GM19328 (cell line): ENCODE results near the gene HSD3B7.
"Not testable (repeated sequence)": the region's sequence is repeated elsewhere in the genome, so short reads cannot be mapped to it uniquely, and the experiment has no call there.

Experiments
- ATAC-seq: cut with Tn5 transposase; IDR thresholded peaks from one replicate; pipeline ENCODE4 v1.9.1; 2021; ENCODE audit warnings: mild to moderate bottlenecking, moderate library complexity; ENCODE audit not compliant: unreplicated experiment

HSD3B7 gene

DNA sequence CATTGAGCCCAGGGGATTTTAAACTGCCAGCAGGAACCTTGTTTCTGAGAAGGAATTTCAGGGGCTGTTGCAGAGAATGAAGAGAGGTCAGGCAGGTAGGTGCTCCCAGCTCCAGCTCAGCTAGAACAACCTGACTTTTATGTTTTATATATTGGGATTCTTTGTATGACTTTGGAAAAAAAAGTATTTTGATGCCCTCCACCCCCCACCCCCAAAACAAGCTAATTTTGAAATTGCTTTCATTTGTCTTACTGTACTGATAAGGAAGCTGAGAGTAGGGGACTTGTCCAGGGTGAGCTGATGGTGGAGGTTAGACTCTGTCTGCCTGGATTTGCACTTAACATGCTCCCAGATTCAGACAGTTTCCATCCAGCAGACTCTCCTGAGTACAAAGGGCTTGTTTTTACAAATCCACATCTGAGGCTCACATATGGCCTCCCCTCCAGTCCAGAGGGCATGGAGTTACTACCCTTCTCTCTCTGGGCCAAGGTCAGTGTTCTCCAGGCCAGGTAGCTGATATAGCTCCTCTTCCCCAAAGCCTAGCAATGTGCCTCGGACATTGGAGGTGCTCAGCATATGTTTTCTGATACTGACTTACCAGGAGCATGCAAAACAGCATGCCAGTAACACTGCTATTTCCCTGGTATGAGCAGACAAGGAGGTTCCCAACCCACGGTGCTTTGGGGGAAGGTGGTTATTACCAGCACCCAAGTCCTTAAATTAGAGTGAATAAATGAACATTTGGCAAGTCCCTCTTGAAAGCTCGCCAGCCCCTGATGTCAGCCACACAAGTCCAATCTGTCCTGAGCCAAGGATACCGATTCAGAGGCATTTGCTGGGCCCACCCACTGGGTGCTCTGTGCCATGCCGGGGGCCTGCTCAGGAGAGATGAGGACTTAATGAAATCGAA, 14.1 kb downstream of the HSD3B7 start:
- no peak for ATAC-seq

GRCh38 chr16:31000671-31001382, 15.8 kb downstream of the HSD3B7 start:
- ATAC-seq = no peak

DNA sequence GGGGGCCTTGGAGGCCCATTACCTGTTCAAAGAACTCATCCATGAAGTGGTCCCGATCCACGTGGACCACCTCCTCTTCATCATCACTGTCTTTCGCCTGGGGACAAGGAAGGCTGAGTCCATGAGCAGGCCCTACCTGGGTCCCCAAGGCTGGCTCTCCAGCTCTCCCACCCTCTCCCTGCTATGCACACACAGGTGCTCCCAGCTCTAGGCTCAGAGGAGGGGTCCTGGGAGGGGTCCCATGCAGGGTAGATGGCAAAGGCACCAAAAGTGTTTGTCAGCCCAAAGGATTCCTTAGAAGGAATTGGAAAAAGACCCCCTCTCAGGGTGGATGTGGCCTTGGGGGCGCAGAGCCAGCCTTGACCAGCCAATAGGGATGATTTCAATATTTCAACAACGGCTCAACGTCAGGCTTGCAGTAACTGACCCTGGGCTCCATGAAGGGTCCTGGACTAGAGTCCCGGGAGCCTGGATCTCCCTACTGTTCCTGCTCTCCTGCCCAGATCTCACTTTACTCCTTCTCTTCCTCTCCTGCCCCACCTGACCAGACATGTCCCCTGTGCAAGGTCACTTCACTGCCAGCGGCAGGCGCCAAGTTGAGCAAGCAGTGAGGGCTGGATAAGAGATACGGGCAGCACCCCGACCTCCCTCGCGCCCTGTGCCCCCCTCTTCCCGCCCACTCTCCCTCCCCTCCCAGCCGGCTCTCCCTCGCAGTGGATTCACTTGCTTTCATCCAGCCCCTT, 16.7 kb downstream of the HSD3B7 start:
- no peak for ATAC-seq

DNA sequence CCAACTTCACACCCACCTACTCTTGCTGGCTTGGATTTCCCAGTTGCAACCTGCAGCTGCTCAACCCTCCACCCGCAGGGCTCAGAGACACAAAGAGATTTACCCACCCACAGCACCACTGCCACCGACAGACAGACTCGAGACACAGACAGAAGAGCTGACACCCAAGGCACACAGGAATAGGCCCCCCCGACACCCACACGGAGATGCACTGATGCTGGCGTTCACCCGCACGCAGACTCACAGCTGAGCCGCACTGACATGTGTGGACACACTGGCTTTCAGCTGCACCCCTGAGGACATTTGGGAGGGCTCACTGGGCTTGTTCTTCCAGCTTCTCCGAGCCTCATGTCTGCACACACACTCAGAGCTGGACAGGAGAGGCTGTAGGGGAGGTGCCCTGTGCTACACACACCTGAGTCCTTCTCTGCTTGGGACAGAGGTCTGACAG, 17.3 kb downstream of the HSD3B7 start:
- no peak for ATAC-seq

- no peak for ATAC-seq
Observed at GRCh38 chr16:31002862-31003341, 17.9 kb downstream of the HSD3B7 start.

DNA sequence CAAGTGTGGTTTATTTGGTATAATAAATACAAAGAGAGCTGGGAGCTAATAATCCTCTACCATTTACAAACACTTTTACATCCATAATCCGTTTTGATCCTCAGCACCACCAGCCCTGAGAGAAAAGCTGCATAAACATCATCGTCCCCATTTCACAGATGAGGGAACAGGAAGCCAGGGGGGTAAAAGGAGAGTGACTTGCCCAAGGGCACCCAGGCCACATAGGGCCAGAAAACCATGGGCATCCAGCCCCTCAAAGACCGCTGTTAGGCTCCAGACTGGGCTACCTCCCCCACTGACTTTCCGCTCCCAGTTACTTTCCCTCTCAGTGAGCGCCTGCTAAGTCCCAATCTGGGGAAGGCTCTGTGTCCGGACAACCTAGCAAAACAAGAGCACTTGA, 18.7 kb downstream of the HSD3B7 start:
- no peak for ATAC-seq

GRCh38 chr16:31004658-31005057, 19.7 kb downstream of the HSD3B7 start:
- no peak for ATAC-seq

GRCh38 chr16:31005350-31006085, 20.5 kb downstream of the HSD3B7 start:
- no peak for ATAC-seq

- no peak for ATAC-seq
Observed at GRCh38 chr16:31006086-31006385, 21.0 kb downstream of the HSD3B7 start.

DNA sequence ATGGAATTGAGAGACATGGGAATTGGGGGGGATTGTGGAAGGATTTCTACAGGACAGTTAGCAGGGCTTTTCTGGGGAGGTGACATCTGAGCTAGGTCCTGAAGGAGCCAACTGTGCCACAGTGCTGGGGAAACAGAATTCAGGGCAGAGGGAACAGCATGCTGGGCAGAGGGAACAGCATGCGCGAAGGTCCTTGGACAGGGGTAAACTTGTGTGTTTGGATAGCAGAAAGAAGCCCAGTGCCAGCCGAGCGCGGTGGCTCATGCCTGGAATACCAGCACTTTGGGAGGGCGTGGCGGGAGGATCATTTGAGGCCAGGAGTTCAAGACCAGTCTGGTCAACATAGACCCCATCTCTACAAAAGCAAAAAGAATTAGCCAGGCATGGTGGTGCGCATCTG, 21.6 kb downstream of the HSD3B7 start:
- no peak for ATAC-seq

DNA sequence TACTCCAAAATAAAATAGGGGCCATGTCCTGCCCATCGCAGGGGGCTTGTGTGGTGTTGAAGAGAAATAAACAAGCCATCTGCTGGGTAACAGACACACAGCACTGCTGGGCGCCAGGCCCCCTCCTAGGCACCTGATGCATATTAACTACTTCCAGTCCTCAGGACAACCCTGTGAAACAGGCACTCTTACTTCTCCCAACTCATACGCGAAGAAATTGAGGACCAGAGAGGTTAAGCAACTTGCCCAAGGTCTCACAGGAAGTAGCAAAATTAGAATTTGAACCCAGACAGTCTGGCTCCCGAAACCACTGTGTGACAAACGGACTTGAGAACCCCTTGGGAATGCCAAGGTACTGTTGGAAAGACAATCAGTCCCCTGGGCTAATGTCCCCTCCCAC, 22.7 kb downstream of the HSD3B7 start:
- ATAC-seq = no peak

DNA sequence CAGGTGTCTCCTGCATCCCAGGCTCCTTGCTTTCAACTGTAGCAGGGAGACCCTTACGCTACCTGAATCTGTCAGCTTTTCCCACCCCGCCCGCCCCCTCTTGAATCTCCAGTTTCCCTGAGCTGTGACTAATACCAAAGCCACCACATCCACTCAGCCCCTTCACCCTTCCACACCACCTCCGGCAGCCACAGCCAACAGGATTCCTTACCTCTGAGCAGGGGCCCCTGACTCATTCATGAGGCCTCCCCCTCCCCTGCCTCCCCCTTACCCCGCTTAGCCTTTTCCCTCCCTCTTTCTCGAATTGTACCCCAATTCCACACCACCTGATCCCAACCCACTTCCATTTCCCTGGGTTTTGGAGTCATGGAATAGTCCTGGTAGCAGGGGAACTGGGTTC, 23.1 kb downstream of the HSD3B7 start:
- no peak for ATAC-seq

DNA sequence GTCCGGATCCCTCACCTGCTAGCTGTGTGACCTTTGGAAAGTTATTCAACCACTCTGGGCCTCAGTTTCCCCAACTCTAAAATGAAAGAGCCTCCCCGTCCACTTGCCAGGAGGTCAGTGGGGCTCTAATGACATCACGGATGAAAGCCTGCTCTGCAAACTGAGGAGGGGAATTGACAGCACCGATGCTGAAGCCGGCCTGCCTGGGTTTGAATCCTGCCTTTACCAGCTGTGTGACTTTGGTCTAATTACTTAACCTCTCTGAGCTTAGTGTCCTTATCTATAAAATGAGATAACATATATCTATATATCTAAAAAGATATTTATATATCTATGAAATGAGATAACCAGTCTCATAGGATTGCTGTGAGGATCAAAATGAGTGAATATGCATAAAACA, 23.5 kb downstream of the HSD3B7 start:
- ATAC-seq = no peak

DNA sequence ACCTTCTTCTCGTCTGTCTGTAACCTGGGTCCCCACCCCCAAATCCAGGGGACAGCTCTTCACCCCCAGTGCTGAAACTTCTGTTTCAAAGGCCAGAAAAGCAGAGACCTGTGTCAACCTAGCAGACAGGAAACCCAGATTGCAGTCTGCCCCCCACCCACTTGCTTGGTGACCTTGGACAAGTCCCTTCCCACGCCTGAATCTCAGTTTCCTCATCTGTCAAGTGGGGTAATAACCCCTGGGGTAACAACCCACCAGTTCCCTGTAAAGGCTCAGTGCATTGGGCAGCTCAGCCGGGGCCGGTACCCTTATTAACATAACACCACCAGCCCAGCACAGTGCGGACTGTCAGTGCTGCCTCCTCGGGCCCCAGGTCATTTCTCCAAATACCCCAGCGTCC, 24.1 kb downstream of the HSD3B7 start:
- no peak for ATAC-seq

DNA sequence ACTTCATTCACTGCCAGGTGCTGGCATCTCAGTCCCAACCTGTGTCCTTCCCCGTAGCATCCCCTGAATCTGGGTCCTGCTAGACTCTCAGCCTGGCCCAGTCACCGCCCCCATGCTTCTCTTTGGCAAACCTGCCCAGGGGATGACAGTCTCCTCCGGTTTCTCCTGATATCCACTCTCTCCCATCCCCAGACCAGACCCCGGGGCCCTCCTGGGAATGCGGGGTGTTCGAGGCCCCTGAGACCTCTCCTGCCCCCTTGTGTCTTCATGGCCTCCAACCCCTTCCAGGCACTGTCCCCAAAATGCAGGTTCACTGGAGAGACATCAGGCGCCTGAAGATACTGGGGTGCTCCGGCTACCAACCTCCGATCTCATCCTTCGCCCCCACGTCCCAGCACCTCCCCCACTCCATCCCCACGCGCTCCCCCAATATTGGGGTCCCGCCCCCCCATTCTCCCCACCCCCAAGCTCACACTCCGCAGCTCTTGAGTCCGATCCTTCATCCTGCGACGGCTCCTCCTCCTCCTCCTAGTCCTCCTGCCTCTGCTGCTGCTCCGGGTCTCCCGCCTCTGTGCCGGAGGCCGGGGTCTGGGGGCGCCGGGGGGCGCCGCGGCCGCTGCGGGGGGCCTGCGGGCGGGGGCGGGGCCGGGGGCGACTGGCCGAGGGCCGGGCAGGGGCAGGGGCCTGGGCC, 25.0 kb downstream of the HSD3B7 start:
- ATAC-seq = no peak

- ATAC-seq = no peak
Observed at GRCh38 chr16:31010585-31011325, 25.7 kb downstream of the HSD3B7 start, which contains the start of gene STX1B. Gene STX1B (minus strand): TSS chr16:31010638. CDS start chr16:31010396, 242 bp downstream.

GRCh38 chr16:31011815-31012214, 26.8 kb downstream of the HSD3B7 start:
- not testable (repeated sequence) for ATAC-seq

- not testable (repeated sequence) for ATAC-seq
Observed at GRCh38 chr16:31013292-31013691, 28.3 kb downstream of the HSD3B7 start.

GRCh38 chr16:31016018-31016417, 31.0 kb downstream of the HSD3B7 start:
- no peak for ATAC-seq
